ENCODE results near the gene ARHGAP45. TPM values are rescaled to one million over a fixed set of nuclear protein-coding genes. Genes with fewer than 3 reads are reported as not detected.

Gene ARHGAP45
- total RNA-seq, 1 donor from 2014 or later: 3.2 TPM

GRCh38 chr19:1082928-1083816 is 16.2 kb downstream of the ARHGAP45 start:
- H3K9me3 Mint-ChIP-seq: no peaks in the 10 kb centered on the region

GRCh38 chr19:1084024-1084868 is 17.3 kb downstream of the ARHGAP45 start:
- no peak for TF ChIP-seq CTCF (IDR thresholded peaks at IDR 0.05; ENCODE audit: unreplicated experiment)
- Mint-ChIP-seq H3K4me1 (no peaks in the 10 kb centered on the region), H3K36me3 (peaks cover 5% of the 10 kb centered on the region), H3K9me3 (no peaks in the 10 kb centered on the region), H3K4me3 (peak overlapping the region; percentile 8), H3K27ac (no peak overlapping the region), H3K27me3 (ENCODE audit: low read depth) (no peaks in the 10 kb centered on the region)
- DNase-seq (ENCODE audit: low spot score in 2 of 2, unreplicated experiment in 2 of 2): no peak

More at GRCh38 chr19:1082928-1083816, 16.2 kb downstream of the ARHGAP45 start:
- peaks cover 5% of the 10 kb centered on the region for H3K36me3 Mint-ChIP-seq
- no peaks in the 10 kb centered on the region for H3K27me3 Mint-ChIP-seq (ENCODE audit: low read depth)
- peak overlapping the region; percentile 78 for H3K4me3 Mint-ChIP-seq
- H3K4me1 Mint-ChIP-seq: no peaks in the 10 kb centered on the region
- TF ChIP-seq CTCF (IDR thresholded peaks at IDR 0.05; ENCODE audit: unreplicated experiment): no peak
- peak in 1 of 2 experiments; percentile 20 for DNase-seq (ENCODE audit: low spot score in 2 of 2, unreplicated experiment in 2 of 2)
- no peak overlapping the region for H3K27ac Mint-ChIP-seq

GRCh38 chr19:1085053-1085658 is 18.2 kb downstream of the ARHGAP45 start:
- Mint-ChIP-seq H3K27me3 (ENCODE audit: low read depth) (no peaks in the 10 kb centered on the region), H3K4me3 (no peak overlapping the region), H3K36me3 (peaks cover 5% of the 10 kb centered on the region), H3K27ac (no peak overlapping the region), H3K4me1 (no peaks in the 10 kb centered on the region), H3K9me3 (no peaks in the 10 kb centered on the region)
- DNase-seq (ENCODE audit: low spot score in 2 of 2, unreplicated experiment in 2 of 2): no peak
- no peak for TF ChIP-seq CTCF (IDR thresholded peaks at IDR 0.05; ENCODE audit: unreplicated experiment)

- DNase-seq (ENCODE audit: low spot score in 2 of 2, unreplicated experiment in 2 of 2): no peak
- Mint-ChIP-seq H3K4me1 (no peaks in the 10 kb centered on the region), H3K9me3 (no peaks in the 10 kb centered on the region), H3K27me3 (ENCODE audit: low read depth) (no peaks in the 10 kb centered on the region), H3K27ac (no peak overlapping the region), H3K4me3 (no peak overlapping the region), H3K36me3 (peaks cover 5% of the 10 kb centered on the region)
- TF ChIP-seq CTCF (IDR thresholded peaks at IDR 0.05; ENCODE audit: unreplicated experiment): no peak
Observed at GRCh38 chr19:1085676-1086442, 18.9 kb downstream of the ARHGAP45 start.

- DNase-seq (ENCODE audit: low spot score in 2 of 2, unreplicated experiment in 2 of 2): no peak
- H3K4me3 Mint-ChIP-seq: no peak overlapping the region
- no peaks in the 10 kb centered on the region for H3K4me1 Mint-ChIP-seq
- H3K9me3 Mint-ChIP-seq: no peaks in the 10 kb centered on the region
- TF ChIP-seq CTCF (IDR thresholded peaks at IDR 0.05; ENCODE audit: unreplicated experiment): no peak
- no peaks in the 10 kb centered on the region for H3K27me3 Mint-ChIP-seq (ENCODE audit: low read depth)
- H3K36me3 Mint-ChIP-seq: peaks cover 5% of the 10 kb centered on the region
- H3K27ac Mint-ChIP-seq: no peak overlapping the region
Observed at GRCh38 chr19:1086613-1087012, 19.6 kb downstream of the ARHGAP45 start.

Measured in mesothelial cell of epicardium (in vitro differentiated cells).